ENCODE data around the gene DLG2. TPM values are rescaled to one million over a fixed set of nuclear protein-coding genes. Genes with fewer than 3 reads are reported as not detected.

DLG2 gene
- total RNA-seq, 2 experiments from 2014 or later: 2.0 to 2.1 TPM

GRCh38 chr11:84497181-84497580 lies 1130.0 kb downstream of the DLG2 start:
- Histone ChIP-seq H3K27ac (ENCODE audit: low read depth in 1 of 2, low read length in 2 of 2) (no peak overlapping the region), H3K4me1 (ENCODE audit: insufficient read depth, low read length) (no peaks in the 10 kb centered on the region), H3K4me3 (ENCODE audit: low read length) (no peak overlapping the region), H3K36me3 (ENCODE audit: insufficient read depth, low read length) (no peaks in the 10 kb centered on the region), H3K9me3 (ENCODE audit: control insufficient read depth in 1 of 2, insufficient read depth in 1 of 2, low read length in 2 of 2) (peaks cover 0 to 4% of the 10 kb centered on the region in 2 experiments), H3K27me3 (ENCODE audit: control insufficient read depth in 1 of 2, insufficient read depth in 2 of 2, low read length in 2 of 2) (no peaks in the 10 kb centered on the region)
- intact Hi-C loops (cut with DNase I, micrococcal nuclease): no loop called here
- ChIA-PET POLR2A (no interaction called here), CTCF (no interaction called here)
- Mint-ChIP-seq H3K27ac (no peak overlapping the region), H3K4me3 (no peak overlapping the region), H3K4me1 (ENCODE audit: low read depth) (no peaks in the 10 kb centered on the region), H3K27me3 (no peaks in the 10 kb centered on the region), H3K9me3 (peaks cover 4% of the 10 kb centered on the region), H3K36me3 (ENCODE audit: low read depth) (no peaks in the 10 kb centered on the region)
- ATAC-seq (ENCODE audit: poor library complexity) (no peak), DNase-seq (no peak)
- no peak for TF ChIP-seq CTCF (IDR thresholded peaks at IDR 0.05)

GRCh38 chr11:84496122-84496521 lies 1131.0 kb downstream of the DLG2 start:
- Histone ChIP-seq H3K4me3 (ENCODE audit: low read length) (no peak overlapping the region), H3K4me1 (ENCODE audit: insufficient read depth, low read length) (no peaks in the 10 kb centered on the region), H3K36me3 (ENCODE audit: insufficient read depth, low read length) (no peaks in the 10 kb centered on the region), H3K27me3 (ENCODE audit: control insufficient read depth in 1 of 2, insufficient read depth in 2 of 2, low read length in 2 of 2) (no peaks in the 10 kb centered on the region), H3K27ac (ENCODE audit: low read depth in 1 of 2, low read length in 2 of 2) (no peak overlapping the region), H3K9me3 (ENCODE audit: control insufficient read depth in 1 of 2, insufficient read depth in 1 of 2, low read length in 2 of 2) (peaks cover 0 to 1% of the 10 kb centered on the region in 2 experiments)
- ChIA-PET POLR2A (no interaction called here), CTCF (no interaction called here)
- no peaks in the 10 kb centered on the region for H3K36me3 Mint-ChIP-seq (ENCODE audit: low read depth)
- no peaks in the 10 kb centered on the region for H3K27me3 Mint-ChIP-seq
- no peak overlapping the region for H3K4me3 Mint-ChIP-seq
- peaks cover 4% of the 10 kb centered on the region for H3K9me3 Mint-ChIP-seq
- ATAC-seq (ENCODE audit: poor library complexity): no peak
- H3K4me1 Mint-ChIP-seq (ENCODE audit: low read depth): no peaks in the 10 kb centered on the region
- no peak for DNase-seq
- intact Hi-C loops (cut with DNase I, micrococcal nuclease): no loop called here
- H3K27ac Mint-ChIP-seq: no peak overlapping the region
- TF ChIP-seq CTCF (IDR thresholded peaks at IDR 0.05): no peak

GRCh38 chr11:84480131-84480530 lies 1147.0 kb downstream of the DLG2 start:
- H3K36me3 ChIP-seq (ENCODE audit: insufficient read depth, low read length): no peaks in the 10 kb centered on the region
- POLR2A ChIA-PET: no interaction called here
- no peaks in the 10 kb centered on the region for H3K27me3 ChIP-seq (ENCODE audit: control insufficient read depth in 1 of 2, insufficient read depth in 2 of 2, low read length in 2 of 2)
- H3K36me3 Mint-ChIP-seq (ENCODE audit: low read depth): no peaks in the 10 kb centered on the region
- H3K4me3 ChIP-seq (ENCODE audit: low read length): no peak overlapping the region
- no peak overlapping the region for H3K4me3 Mint-ChIP-seq
- CTCF ChIA-PET: no interaction called here
- DNase-seq: no peak
- peaks cover 0 to 4% of the 10 kb centered on the region in 2 experiments for H3K9me3 ChIP-seq (ENCODE audit: control insufficient read depth in 1 of 2, insufficient read depth in 1 of 2, low read length in 2 of 2)
- intact Hi-C loops (cut with DNase I, micrococcal nuclease): no loop called here
- H3K4me1 Mint-ChIP-seq (ENCODE audit: low read depth): no peaks in the 10 kb centered on the region
- no peak overlapping the region for H3K27ac Mint-ChIP-seq
- no peak for ATAC-seq (ENCODE audit: poor library complexity)
- H3K4me1 ChIP-seq (ENCODE audit: insufficient read depth, low read length): no peaks in the 10 kb centered on the region
- no peaks in the 10 kb centered on the region for H3K27me3 Mint-ChIP-seq
- no peak overlapping the region for H3K27ac ChIP-seq (ENCODE audit: low read depth in 1 of 2, low read length in 2 of 2)
- H3K9me3 Mint-ChIP-seq: peaks cover 4% of the 10 kb centered on the region
- no peak for TF ChIP-seq CTCF (IDR thresholded peaks at IDR 0.05)
